Measurements from ENCODE around the gene PIP4K2A.

Gene PIP4K2A

DNA sequence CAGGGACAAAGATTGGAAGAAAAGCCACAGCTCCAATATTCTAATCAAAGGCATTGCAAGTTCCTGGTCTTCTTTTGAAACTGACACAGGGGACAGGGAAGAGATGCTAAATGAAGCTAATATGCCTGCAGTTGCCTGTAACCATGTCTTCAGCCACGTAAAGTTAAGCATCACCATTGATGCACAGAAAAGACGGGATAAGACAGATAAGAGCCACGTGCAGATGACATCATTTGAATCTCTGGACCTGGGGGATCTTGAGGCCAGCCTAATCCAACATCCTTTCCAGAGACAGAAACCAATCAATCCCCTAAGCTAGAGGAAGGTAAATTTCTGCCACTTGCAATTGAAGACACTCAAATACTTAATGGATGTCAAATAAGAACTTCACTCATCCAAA, 93.4 kb downstream of the PIP4K2A start:
- TF ChIP-seq ZFX (IDR thresholded peaks at IDR 0.05; ENCODE audit: borderline replicate concordance) = no peak
- TF ChIP-seq, protein P1, sequence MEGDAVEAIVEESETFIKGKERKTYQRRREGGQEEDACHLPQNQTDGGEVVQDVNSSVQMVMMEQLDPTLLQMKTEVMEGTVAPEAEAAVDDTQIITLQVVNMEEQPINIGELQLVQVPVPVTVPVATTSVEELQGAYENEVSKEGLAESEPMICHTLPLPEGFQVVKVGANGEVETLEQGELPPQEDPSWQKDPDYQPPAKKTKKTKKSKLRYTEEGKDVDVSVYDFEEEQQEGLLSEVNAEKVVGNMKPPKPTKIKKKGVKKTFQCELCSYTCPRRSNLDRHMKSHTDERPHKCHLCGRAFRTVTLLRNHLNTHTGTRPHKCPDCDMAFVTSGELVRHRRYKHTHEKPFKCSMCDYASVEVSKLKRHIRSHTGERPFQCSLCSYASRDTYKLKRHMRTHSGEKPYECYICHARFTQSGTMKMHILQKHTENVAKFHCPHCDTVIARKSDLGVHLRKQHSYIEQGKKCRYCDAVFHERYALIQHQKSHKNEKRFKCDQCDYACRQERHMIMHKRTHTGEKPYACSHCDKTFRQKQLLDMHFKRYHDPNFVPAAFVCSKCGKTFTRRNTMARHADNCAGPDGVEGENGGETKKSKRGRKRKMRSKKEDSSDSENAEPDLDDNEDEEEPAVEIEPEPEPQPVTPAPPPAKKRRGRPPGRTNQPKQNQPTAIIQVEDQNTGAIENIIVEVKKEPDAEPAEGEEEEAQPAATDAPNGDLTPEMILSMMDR (IDR thresholded peaks at IDR 0.05) = no peak
- H3K27ac ChIP-seq = no peak overlapping the region

DNA sequence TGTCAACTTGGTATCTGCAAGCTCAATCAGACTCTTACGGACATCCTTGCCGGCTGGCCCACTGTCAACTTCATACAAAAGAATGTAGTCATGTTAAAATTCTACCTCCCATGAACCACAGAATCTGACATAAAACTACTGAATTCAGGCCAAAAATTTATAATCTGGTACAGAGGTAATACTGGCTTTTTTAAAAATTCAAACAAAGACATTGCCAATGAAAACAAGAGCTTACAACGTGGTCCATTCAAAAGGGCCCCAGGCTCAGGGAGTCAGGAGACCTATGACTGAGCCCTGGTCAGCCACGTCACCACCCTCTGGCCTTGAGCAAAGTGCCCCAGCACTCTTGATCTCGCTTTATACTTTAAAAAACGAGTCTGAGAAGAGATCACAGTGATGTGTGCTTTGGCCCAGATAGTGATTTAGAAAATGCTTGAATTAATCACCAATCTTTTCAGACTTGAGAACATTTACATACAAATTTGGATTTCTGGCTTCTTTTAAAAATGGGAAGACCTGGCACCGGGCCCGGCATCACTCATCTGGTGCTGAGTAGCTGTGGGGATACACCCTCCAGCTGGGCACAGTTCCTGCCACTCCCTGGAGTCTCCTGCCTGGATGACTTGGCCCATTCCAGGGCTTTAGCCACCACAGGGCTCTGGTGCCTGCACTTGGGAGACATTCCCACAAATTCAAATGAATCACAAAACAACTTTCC, 94.1 kb downstream of the PIP4K2A start:
- H3K27ac ChIP-seq = no peak overlapping the region
- TF ChIP-seq, protein P1 (IDR thresholded peaks at IDR 0.05) = no peak
- no peak for TF ChIP-seq ZFX (IDR thresholded peaks at IDR 0.05; ENCODE audit: borderline replicate concordance)

DNA sequence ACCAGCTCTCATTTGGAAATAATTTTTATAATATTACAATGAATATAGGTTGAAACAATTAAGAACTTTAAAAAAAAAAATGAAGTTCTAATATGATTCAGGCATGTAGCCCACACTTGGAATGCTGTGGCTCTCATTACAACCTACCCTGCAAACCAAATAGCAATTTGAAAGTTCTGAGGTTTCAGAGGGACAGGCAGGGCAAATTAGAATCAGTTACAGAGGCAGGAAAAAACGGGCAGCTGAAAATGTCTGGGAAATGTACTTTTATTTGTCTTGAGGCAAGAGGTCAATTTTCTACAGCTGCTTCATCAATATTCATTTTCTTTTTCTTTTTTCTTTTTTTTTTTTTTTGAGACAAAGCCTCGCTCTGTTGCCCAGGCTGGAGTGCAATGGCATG, 95.3 kb downstream of the PIP4K2A start:
- TF ChIP-seq, protein P1 (IDR thresholded peaks at IDR 0.05) = no peak
- no peak for TF ChIP-seq ZFX (IDR thresholded peaks at IDR 0.05; ENCODE audit: borderline replicate concordance)
- no peak overlapping the region for H3K27ac ChIP-seq

DNA sequence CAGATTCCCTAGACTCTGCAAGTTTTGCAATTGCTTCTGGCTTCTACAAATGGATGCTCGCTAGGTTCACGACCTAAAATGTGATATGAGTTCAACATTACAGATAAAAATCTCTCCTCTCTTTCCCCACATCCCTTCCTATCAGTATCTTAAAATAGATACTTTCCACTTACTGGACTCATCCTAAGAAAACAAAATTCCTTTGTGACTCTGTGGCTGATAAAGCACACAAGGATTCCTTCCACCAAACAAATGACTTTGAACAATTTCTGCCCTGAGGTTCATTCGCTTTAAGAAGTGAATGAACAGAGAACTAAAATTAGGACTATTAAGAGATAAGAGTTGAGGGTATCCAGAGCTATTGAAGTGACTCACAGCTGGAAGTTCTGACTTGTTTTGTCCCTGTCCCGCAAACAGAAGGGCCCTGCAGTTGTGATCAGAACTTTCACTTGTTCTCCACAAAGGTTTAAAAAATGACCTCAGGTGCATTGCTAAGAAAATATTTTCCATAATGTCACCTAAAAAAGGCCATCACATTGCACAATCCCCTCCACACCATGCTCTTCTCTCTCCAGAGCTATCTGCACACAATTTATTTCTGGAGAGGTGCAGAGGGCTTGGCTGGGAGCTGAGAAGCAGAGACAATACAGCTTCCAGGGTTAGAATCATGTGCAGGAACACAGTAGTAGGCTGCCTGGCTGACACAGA, 96.1 kb downstream of the PIP4K2A start:
- TF ChIP-seq, protein P1 (IDR thresholded peaks at IDR 0.05) = no peak
- TF ChIP-seq ZFX (IDR thresholded peaks at IDR 0.05; ENCODE audit: borderline replicate concordance) = no peak
- H3K27ac ChIP-seq = no peak overlapping the region

DNA sequence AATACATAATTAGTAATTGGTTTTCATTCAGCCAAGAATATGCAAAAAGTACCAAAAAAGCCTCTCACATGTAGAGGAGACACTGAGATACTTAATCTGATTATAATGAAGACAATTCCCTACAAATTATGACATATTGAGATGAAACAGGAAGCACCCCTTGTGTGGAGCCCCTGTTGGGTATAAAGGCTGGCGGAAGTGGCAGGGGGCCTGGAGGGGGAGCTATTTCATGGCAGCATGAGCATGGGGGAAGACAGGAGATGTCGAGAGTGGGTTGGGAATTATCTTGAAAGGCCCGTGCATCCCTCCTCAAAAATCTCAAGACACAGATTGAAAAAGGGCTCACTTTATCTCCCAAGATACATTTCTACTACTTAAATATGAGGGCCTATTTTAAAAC, 96.9 kb downstream of the PIP4K2A start:
- TF ChIP-seq, protein P1 (IDR thresholded peaks at IDR 0.05) = no peak
- TF ChIP-seq ZFX (IDR thresholded peaks at IDR 0.05; ENCODE audit: borderline replicate concordance) = no peak
- no peak overlapping the region for H3K27ac ChIP-seq

DNA sequence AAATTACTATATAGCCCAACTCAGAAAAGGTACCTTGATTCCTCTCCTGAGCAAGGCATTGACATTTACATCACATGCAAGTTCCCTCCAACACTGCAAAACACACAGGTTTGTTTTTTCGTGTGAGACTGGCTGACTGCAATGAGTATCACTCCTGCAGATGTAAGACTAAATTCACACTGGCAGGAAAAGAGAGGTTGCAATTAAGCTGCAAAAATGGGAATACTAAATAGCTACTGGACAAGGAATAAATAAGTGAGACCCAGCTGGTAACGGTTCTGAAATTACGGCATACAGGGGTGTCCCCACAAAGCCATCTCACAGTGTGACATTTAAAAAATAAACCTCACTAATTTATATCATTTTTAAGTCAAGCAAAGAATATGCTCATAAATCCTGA, 97.3 kb downstream of the PIP4K2A start:
- no peak overlapping the region for H3K27ac ChIP-seq
- TF ChIP-seq, protein P1 (IDR thresholded peaks at IDR 0.05) = no peak
- no peak for TF ChIP-seq ZFX (IDR thresholded peaks at IDR 0.05; ENCODE audit: borderline replicate concordance)

Measured in 22Rv1 (cell line).